ENCODE measurements around the gene PLK1.
A peak's percentile ranks its signal among the peaks of the same experiment; 100 is the strongest.
"Not testable (repeated sequence)": the region's sequence is repeated elsewhere in the genome, so short reads cannot be mapped to it uniquely, and the experiment has no call there.

PLK1 gene

DNA sequence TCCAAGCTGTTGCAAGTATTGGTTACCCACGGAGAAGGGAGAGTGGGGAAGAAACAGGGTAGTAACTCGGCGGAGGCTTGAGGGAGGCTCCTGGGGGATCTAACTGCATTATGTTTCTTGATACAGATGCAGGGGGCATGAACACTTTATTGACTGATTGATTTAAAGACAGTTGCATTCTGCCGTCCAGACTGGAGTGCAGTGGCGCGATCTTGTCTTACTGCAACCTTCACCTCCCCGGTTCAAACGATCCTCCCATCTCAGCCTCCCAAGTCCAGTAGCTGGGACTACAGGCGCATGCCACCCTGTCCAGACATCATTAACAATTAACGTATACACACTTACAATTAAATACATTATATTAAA is 49.4 kb downstream of the PLK1 start:
- Histone ChIP-seq H3K9ac (ENCODE audit: low read depth, low read length, poor library complexity) (no peak overlapping the region), H2BK12ac (ENCODE audit: low read length) (no peak overlapping the region), H2BK15ac (ENCODE audit: low read length) (no peak overlapping the region), H2BK5ac (ENCODE audit: low read length) (no peak overlapping the region), H3K79me1 (ENCODE audit: low read depth, low read length) (no peaks in the 10 kb centered on the region), H3K36me3 (replicated peaks in 1 of 2; ENCODE audit: control insufficient read depth in 2 of 2, insufficient read depth in 2 of 2, low read length in 2 of 2) (no peaks in the 10 kb centered on the region), H2BK120ac (ENCODE audit: low read depth, low read length) (no peak overlapping the region), H3K9me3 (replicated peaks in 1 of 2; ENCODE audit: control insufficient read depth in 2 of 2, insufficient read depth in 1 of 2, low read depth in 1 of 2, low read length in 2 of 2) (no peaks in the 10 kb centered on the region), H3K23ac (ENCODE audit: low read depth, low read length, poor library complexity) (no peak overlapping the region), H3K4me2 (ENCODE audit: insufficient read depth, low read length, poor library complexity, severe bottlenecking) (no peak overlapping the region), H3K18ac (ENCODE audit: low read length) (no peak overlapping the region), H4K91ac (ENCODE audit: low read depth, low read length, poor library complexity) (no peak overlapping the region), H3K14ac (ENCODE audit: low read length) (no peak overlapping the region), H3K4ac (ENCODE audit: low read length) (no peak overlapping the region), H2AK5ac (ENCODE audit: low read depth, low read length) (no peak overlapping the region), H3K27ac (replicated peaks; ENCODE audit: low read length) (no peak overlapping the region), H3K27me3 (ENCODE audit: control insufficient read depth in 3 of 3, insufficient read depth in 3 of 3, low read depth in 1 of 3, low read length in 3 of 3) (no peaks in the 10 kb centered on the region), H4K8ac (ENCODE audit: low read depth, low read length) (no peak overlapping the region), H3K4me1 (ENCODE audit: control insufficient read depth in 2 of 2, insufficient read depth in 1 of 2, low read depth in 1 of 2, low read length in 2 of 2) (no peaks in the 10 kb centered on the region), H3K4me3 (ENCODE audit: low read length in 2 of 2) (no peak overlapping the region), H2AFZ (ENCODE audit: low read length) (peak overlapping the region; percentile 81)
- no peak for DNase-seq (ENCODE audit: low spot score)
- WGBS, 2 donors (ENCODE audit: extremely low coverage in 2 of 2, insufficient read length in 2 of 2, insufficient replicate concordance in 1 of 2): 100% methylated on average over 1 of the region's 10 CpGs; no CpG with 5 or more reads in 1 of the 2 donors

DNA sequence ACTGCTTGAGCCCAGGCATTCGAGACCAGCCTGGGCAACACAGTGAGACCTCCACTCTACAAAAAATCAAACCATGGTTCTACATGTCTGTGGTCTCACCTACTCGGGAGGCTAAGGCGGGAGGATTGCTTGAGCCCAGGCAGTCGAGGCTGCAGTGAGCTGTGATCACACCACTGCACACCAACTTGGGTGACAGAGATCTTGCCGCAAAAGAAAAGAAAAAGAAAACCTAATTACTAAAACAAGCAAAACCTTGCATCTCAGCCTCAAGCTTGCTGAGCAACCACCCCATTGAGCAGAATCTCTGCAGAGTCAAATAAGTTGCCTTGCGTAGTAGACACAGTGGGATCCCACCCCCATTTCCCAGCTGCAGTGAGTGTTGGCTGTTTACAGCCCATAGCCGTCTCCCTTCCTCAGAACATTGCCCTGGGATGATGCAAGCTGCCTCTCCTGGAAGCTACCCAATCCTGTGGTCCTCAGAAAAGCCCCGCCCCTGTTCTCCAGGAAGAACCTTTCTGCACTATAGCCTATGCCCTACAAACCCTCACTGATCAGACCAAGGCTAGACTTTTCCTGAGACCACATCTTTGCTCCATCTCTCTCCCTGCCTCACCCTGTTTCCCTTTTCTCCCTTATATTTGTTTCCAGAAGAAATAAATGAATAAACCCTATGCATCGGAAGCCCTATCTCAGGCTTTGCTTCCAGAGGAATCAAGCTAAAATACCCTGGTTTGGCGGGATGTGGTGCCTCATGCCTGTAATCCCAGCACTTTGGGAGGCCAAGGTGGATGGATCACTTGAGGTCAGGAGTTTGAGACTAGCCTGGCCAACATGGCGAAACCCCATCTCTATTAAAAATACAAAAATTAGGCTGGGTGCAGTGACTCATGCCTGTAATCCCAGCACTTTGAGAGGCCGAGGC is 51.1 kb downstream of the PLK1 start:
- Histone ChIP-seq H2BK15ac (ENCODE audit: low read length) (no peak overlapping the region), H3K9ac (ENCODE audit: low read depth, low read length, poor library complexity) (no peak overlapping the region), H3K4me2 (ENCODE audit: insufficient read depth, low read length, poor library complexity, severe bottlenecking) (no peak overlapping the region), H3K18ac (ENCODE audit: low read length) (no peak overlapping the region), H3K9me3 (replicated peaks in 1 of 2; ENCODE audit: control insufficient read depth in 2 of 2, insufficient read depth in 1 of 2, low read depth in 1 of 2, low read length in 2 of 2) (no peaks in the 10 kb centered on the region), H3K23ac (ENCODE audit: low read depth, low read length, poor library complexity) (no peak overlapping the region), H2BK5ac (ENCODE audit: low read length) (no peak overlapping the region), H4K91ac (ENCODE audit: low read depth, low read length, poor library complexity) (no peak overlapping the region), H3K14ac (ENCODE audit: low read length) (no peak overlapping the region), H3K4me3 (ENCODE audit: low read length in 2 of 2) (no peak overlapping the region), H3K27ac (replicated peaks; ENCODE audit: low read length) (no peak overlapping the region), H3K4ac (ENCODE audit: low read length) (no peak overlapping the region), H4K8ac (ENCODE audit: low read depth, low read length) (peak overlapping the region; percentile 65), H2BK120ac (ENCODE audit: low read depth, low read length) (no peak overlapping the region), H3K4me1 (ENCODE audit: control insufficient read depth in 2 of 2, insufficient read depth in 1 of 2, low read depth in 1 of 2, low read length in 2 of 2) (no peaks in the 10 kb centered on the region), H2AFZ (ENCODE audit: low read length) (peak overlapping the region; percentile 38), H3K27me3 (ENCODE audit: control insufficient read depth in 3 of 3, insufficient read depth in 3 of 3, low read depth in 1 of 3, low read length in 3 of 3) (no peaks in the 10 kb centered on the region), H2AK5ac (ENCODE audit: low read depth, low read length) (no peak overlapping the region), H3K79me1 (ENCODE audit: low read depth, low read length) (no peaks in the 10 kb centered on the region), H2BK12ac (ENCODE audit: low read length) (no peak overlapping the region), H3K36me3 (replicated peaks in 1 of 2; ENCODE audit: control insufficient read depth in 2 of 2, insufficient read depth in 2 of 2, low read length in 2 of 2) (no peaks in the 10 kb centered on the region)
- DNase-seq (ENCODE audit: low spot score): no peak
- no CpG with 5 or more reads among the region's 12 CpGs for WGBS, 2 donors (ENCODE audit: extremely low coverage in 2 of 2, insufficient read length in 2 of 2, insufficient replicate concordance in 1 of 2)

DNA sequence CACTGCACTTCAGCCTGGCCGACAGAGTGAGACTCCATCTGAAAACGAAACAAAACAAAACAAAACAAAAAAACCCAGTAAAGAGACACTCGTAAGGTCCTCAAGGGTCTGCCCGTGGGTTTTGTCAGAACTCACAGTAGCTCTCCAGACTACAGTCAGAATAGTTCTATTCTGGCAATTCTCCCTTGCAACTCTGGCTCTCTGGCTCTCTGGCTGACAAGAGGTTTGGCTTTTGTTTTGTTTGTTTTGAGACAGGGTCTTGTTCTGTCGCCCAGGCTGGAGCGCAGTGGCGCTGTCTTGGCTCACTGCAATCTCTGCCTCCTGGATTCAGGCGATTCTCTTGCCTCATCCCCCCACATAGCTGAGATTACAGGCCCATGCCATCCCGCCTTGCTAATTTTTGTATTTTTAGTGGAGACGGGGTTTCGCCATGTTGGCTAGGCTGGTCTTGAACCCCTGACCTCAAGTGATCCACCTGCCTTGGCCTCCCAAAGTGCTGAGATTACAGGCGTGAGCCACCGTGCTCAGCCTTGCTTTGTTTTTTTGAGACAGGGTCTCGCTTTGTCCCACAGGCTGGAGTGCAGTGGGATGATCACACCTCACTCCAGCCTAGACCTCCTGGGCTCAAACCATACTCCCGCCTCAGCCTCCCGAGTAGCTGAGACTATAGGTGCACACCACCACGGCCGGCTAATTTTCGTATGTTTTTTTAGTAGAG is 55.6 kb downstream of the PLK1 start:
- H3K18ac ChIP-seq (ENCODE audit: low read length): no peak overlapping the region
- H4K8ac ChIP-seq (ENCODE audit: low read depth, low read length): no peak overlapping the region
- H2AFZ ChIP-seq (ENCODE audit: low read length): no peak overlapping the region
- H2BK12ac ChIP-seq (ENCODE audit: low read length): no peak overlapping the region
- H3K4me1 ChIP-seq (ENCODE audit: control insufficient read depth in 2 of 2, insufficient read depth in 1 of 2, low read depth in 1 of 2, low read length in 2 of 2): no peaks in the 10 kb centered on the region
- no peak overlapping the region for H3K9ac ChIP-seq (ENCODE audit: low read depth, low read length, poor library complexity)
- H2BK120ac ChIP-seq (ENCODE audit: low read depth, low read length): no peak overlapping the region
- H2AK5ac ChIP-seq (ENCODE audit: low read depth, low read length): no peak overlapping the region
- no peak overlapping the region for H3K23ac ChIP-seq (ENCODE audit: low read depth, low read length, poor library complexity)
- H3K4ac ChIP-seq (ENCODE audit: low read length): no peak overlapping the region
- no peaks in the 10 kb centered on the region for H3K79me1 ChIP-seq (ENCODE audit: low read depth, low read length)
- H3K27ac ChIP-seq (replicated peaks; ENCODE audit: low read length): no peak overlapping the region
- no peaks in the 10 kb centered on the region for H3K36me3 ChIP-seq (replicated peaks in 1 of 2; ENCODE audit: control insufficient read depth in 2 of 2, insufficient read depth in 2 of 2, low read length in 2 of 2)
- H4K91ac ChIP-seq (ENCODE audit: low read depth, low read length, poor library complexity): no peak overlapping the region
- no peak overlapping the region for H2BK15ac ChIP-seq (ENCODE audit: low read length)
- no peak overlapping the region for H3K14ac ChIP-seq (ENCODE audit: low read length)
- H3K9me3 ChIP-seq (replicated peaks in 1 of 2; ENCODE audit: control insufficient read depth in 2 of 2, insufficient read depth in 1 of 2, low read depth in 1 of 2, low read length in 2 of 2): no peaks in the 10 kb centered on the region
- DNase-seq (ENCODE audit: low spot score): no peak
- H3K4me3 ChIP-seq (ENCODE audit: low read length in 2 of 2): no peak overlapping the region
- no peak overlapping the region for H2BK5ac ChIP-seq (ENCODE audit: low read length)
- no peaks in the 10 kb centered on the region for H3K27me3 ChIP-seq (ENCODE audit: control insufficient read depth in 3 of 3, insufficient read depth in 3 of 3, low read depth in 1 of 3, low read length in 3 of 3)
- no CpG with 5 or more reads among the region's 19 CpGs for WGBS, 2 donors (ENCODE audit: extremely low coverage in 2 of 2, insufficient read length in 2 of 2, insufficient replicate concordance in 1 of 2)
- H3K4me2 ChIP-seq (ENCODE audit: insufficient read depth, low read length, poor library complexity, severe bottlenecking): no peak overlapping the region

DNA sequence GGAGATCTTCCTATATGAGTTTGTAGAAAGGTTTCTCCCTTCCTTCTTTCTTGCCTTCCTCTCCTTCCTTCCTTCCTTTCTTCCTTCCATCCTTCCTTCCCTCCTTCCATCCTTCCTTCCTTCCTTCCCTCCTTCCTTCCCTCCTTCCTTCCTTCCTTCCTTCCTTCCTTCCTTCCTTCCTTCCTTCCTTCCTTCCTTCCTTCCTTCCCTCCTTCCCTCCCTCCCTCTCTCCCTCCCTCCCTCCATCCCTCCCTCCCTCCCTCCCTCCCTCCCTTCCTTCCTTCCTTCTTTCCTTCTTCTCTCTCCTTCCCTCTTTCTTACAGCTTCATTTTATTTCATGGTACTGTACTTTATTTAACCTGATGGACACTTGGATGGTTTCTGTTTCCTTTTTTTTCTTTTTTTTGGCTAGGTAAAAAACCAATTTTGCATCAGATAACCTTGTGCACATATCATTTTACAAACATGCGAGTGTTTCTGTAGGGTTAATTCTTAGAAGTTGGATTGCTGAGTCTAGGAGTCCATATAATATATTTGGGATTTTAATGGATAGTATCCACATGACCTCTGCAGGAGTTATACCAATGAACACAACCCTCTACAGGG is 58.8 kb downstream of the PLK1 start:
- H3K4me3 ChIP-seq (ENCODE audit: low read length in 2 of 2); H3K79me1 ChIP-seq (ENCODE audit: low read depth, low read length); H2AK5ac ChIP-seq (ENCODE audit: low read depth, low read length); H3K4me2 ChIP-seq (ENCODE audit: insufficient read depth, low read length, poor library complexity, severe bottlenecking); H2AFZ ChIP-seq (ENCODE audit: low read length); H3K36me3 ChIP-seq (replicated peaks in 1 of 2; ENCODE audit: control insufficient read depth in 2 of 2, insufficient read depth in 2 of 2, low read length in 2 of 2); H4K8ac ChIP-seq (ENCODE audit: low read depth, low read length); H2BK15ac ChIP-seq (ENCODE audit: low read length); H3K4me1 ChIP-seq (ENCODE audit: control insufficient read depth in 2 of 2, insufficient read depth in 1 of 2, low read depth in 1 of 2, low read length in 2 of 2); H3K18ac ChIP-seq (ENCODE audit: low read length); H3K9ac ChIP-seq (ENCODE audit: low read depth, low read length, poor library complexity); H4K91ac ChIP-seq (ENCODE audit: low read depth, low read length, poor library complexity); H3K23ac ChIP-seq (ENCODE audit: low read depth, low read length, poor library complexity); H3K27ac ChIP-seq (replicated peaks; ENCODE audit: low read length); H3K4ac ChIP-seq (ENCODE audit: low read length); H3K27me3 ChIP-seq (ENCODE audit: control insufficient read depth in 3 of 3, insufficient read depth in 3 of 3, low read depth in 1 of 3, low read length in 3 of 3); H2BK120ac ChIP-seq (ENCODE audit: low read depth, low read length); H2BK12ac ChIP-seq (ENCODE audit: low read length); H3K14ac ChIP-seq (ENCODE audit: low read length); H3K9me3 ChIP-seq (replicated peaks in 1 of 2; ENCODE audit: control insufficient read depth in 2 of 2, insufficient read depth in 1 of 2, low read depth in 1 of 2, low read length in 2 of 2); DNase-seq (ENCODE audit: low spot score); H2BK5ac ChIP-seq (ENCODE audit: low read length): not testable (repeated sequence)
- WGBS, 2 donors (ENCODE audit: extremely low coverage in 2 of 2, insufficient read length in 2 of 2, insufficient replicate concordance in 1 of 2): no CpG with 5 or more reads among the region's 1 CpG
